Measurements from ENCODE around the gene USE1. TPM values are rescaled to one million over a fixed set of nuclear protein-coding genes. Genes with fewer than 3 reads are reported as not detected.
A peak's percentile ranks its signal among the peaks of the same experiment; 100 is the strongest.

The USE1 gene
- total and polyA plus RNA-seq, 4 donors: 9.6 to 27.8 (median 18.1) TPM

DNA sequence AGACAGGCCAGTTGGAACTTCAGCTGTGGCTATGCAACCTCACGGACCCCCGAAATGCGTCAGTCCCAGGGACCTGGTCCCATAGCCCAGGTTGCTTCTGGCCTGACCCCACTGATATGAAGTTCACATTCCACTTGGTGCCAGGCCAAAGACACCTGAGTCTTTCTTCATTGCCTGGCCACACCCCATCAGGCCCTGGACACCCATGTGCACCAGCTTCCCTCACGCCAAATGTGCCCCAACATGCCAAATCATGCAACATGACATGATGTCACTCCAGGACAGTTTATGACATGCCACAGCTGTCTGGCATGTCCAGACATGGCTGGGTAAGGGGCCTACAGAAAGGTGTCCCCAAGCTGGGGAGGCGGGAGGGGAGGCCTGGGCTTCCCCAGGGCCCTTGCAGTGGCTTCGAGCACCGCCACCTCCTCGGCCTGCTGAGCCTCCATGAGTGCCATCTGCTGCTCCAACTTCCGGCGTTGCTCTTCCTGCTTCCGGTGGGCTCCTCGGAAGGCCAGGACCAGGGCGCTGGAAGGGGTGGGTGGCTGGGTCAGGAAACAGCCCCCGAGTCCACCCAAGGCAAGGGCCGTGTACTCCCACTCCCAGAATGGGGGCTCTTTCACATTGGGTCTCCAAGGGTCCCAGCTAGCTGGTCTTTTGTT is 34.9 kb downstream of the USE1 start (continued):
- TF ChIP-seq CTCF (IDR thresholded peaks at IDR 0.05; ENCODE audit: low read depth, low read length, missing input control) (no peak), EGR1 (IDR thresholded peaks at IDR 0.05; ENCODE audit: low read depth in 2 of 2) (no peak)

GRCh38 chr19:17254636-17255035 is 39.5 kb downstream of the USE1 start:
- Histone ChIP-seq H3K9ac (ENCODE audit: low read depth in 1 of 2, low read length in 2 of 2) (no peak overlapping the region), H3K4me3 (ENCODE audit: low read depth in 1 of 3, low read length in 3 of 3) (no peak overlapping the region), H3K36me3 (ENCODE audit: control insufficient read depth in 4 of 4, insufficient read depth in 3 of 4, low read depth in 1 of 4, low read length in 3 of 4) (no peaks in the 10 kb centered on the region), H3K9me3 (ENCODE audit: control insufficient read depth in 4 of 4, low read length in 3 of 4) (no peaks in the 10 kb centered on the region), H3K27ac (ENCODE audit: low read depth in 1 of 2, low read length in 2 of 2) (no peak overlapping the region), H3K4me1 (ENCODE audit: control insufficient read depth in 4 of 4, insufficient read depth in 4 of 4, low read length in 3 of 4) (peaks cover 0 to 8% (median 3%) of the 10 kb centered on the region in 4 donors), H3K27me3 (ENCODE audit: control insufficient read depth in 4 of 4, insufficient read depth in 4 of 4, low read length in 3 of 4) (no peaks in the 10 kb centered on the region)
- no peak for DNase-seq (ENCODE audit: low spot score)
- TF ChIP-seq HNF4G (IDR thresholded peaks at IDR 0.05) (no peak), ATF3 (IDR thresholded peaks at IDR 0.05) (no peak)
- 83% methylated on average over 10 of the region's 10 CpGs for WGBS

DNA sequence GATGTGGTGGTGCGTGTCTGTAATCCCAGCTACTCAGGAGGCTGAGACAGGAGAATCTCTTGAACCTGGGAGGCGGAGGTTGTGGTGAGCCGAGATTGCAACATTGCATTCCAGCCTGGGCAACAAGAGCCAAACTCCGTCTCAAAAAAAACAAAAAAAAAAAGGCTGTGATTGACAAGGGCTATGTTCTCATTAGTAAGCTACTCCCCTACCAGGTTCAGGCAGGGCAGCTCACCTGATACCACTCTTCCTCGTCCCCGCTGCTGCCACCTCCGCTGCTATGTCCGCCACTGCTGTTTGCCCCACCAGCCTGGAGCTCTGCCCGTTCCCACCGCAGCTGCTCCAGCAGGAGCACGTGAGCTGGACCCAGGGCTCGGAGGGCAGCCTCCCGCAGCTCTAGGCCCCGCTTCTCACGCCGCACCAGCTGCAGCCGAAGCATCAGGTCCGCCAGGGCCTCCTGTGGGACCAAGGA is 40.0 kb downstream of the USE1 start:
- H3K27ac ChIP-seq (ENCODE audit: low read depth in 1 of 2, low read length in 2 of 2): no peak overlapping the region
- peaks cover 0 to 8% (median 3%) of the 10 kb centered on the region in 4 donors for H3K4me1 ChIP-seq (ENCODE audit: control insufficient read depth in 4 of 4, insufficient read depth in 4 of 4, low read length in 3 of 4)
- H3K27me3 ChIP-seq (ENCODE audit: control insufficient read depth in 4 of 4, insufficient read depth in 4 of 4, low read length in 3 of 4): no peaks in the 10 kb centered on the region
- DNase-seq (ENCODE audit: low spot score): no peak
- no peaks in the 10 kb centered on the region for H3K36me3 ChIP-seq (ENCODE audit: control insufficient read depth in 4 of 4, insufficient read depth in 3 of 4, low read depth in 1 of 4, low read length in 3 of 4)
- H3K4me3 ChIP-seq (ENCODE audit: low read depth in 1 of 3, low read length in 3 of 3): no peak overlapping the region
- 39% methylated on average over 18 of the region's 18 CpGs for WGBS
- H3K9me3 ChIP-seq (ENCODE audit: control insufficient read depth in 4 of 4, low read length in 3 of 4): no peaks in the 10 kb centered on the region
- no peak overlapping the region for H3K9ac ChIP-seq (ENCODE audit: low read depth in 1 of 2, low read length in 2 of 2)
- TF ChIP-seq CTCF (IDR thresholded peaks at IDR 0.05; ENCODE audit: low read depth, low read length, missing input control) (no peak), FOXA1 (IDR thresholded peaks at IDR 0.05) (no peak), HNF4A (conservative IDR thresholded peaks at IDR 0.05) (peak; percentile 8 to 14), ZBTB33 (IDR thresholded peaks at IDR 0.05) (no peak), RAD21 (IDR thresholded peaks at IDR 0.05) (no peak), ATF3 (IDR thresholded peaks at IDR 0.05) (no peak)
